ENCODE measurements around the gene WDFY3.

WDFY3 gene

GRCh38 chr4:84952776-84953175 lies 13.7 kb downstream of the WDFY3 start:
- no peak for DNase-seq (ENCODE audit: low read depth in 2 of 2)

GRCh38 chr4:84952004-84952403 lies 14.5 kb downstream of the WDFY3 start:
- no peak for DNase-seq (ENCODE audit: low read depth in 2 of 2)

- DNase-seq (ENCODE audit: low read depth in 2 of 2), result no peak
Measured at GRCh38 chr4:84948056-84948455, 18.4 kb downstream of the WDFY3 start.

- DNase-seq (ENCODE audit: low read depth in 2 of 2), result no peak
Measured at GRCh38 chr4:84944947-84945346, 21.5 kb downstream of the WDFY3 start.

- no peak for DNase-seq (ENCODE audit: low read depth in 2 of 2)
Measured at GRCh38 chr4:84940960-84941359, 25.5 kb downstream of the WDFY3 start.

- no peak for DNase-seq (ENCODE audit: low read depth in 2 of 2)
Measured at GRCh38 chr4:84939113-84939512, 27.4 kb downstream of the WDFY3 start.

- no peak for DNase-seq (ENCODE audit: low read depth in 2 of 2)
Measured at GRCh38 chr4:84938316-84938715, 28.2 kb downstream of the WDFY3 start.

GRCh38 chr4:84937381-84937977 lies 29.0 kb downstream of the WDFY3 start:
- no peak for DNase-seq (ENCODE audit: low read depth in 2 of 2)

- DNase-seq (ENCODE audit: low read depth in 2 of 2), result no peak
Measured at GRCh38 chr4:84936123-84936522, 30.4 kb downstream of the WDFY3 start.

- DNase-seq (ENCODE audit: low read depth in 2 of 2), result no peak
Measured at GRCh38 chr4:84932462-84932861, 34.0 kb downstream of the WDFY3 start.

GRCh38 chr4:84931961-84932360 lies 34.5 kb downstream of the WDFY3 start:
- DNase-seq (ENCODE audit: low read depth in 2 of 2), result no peak

GRCh38 chr4:84931274-84931673 lies 35.2 kb downstream of the WDFY3 start:
- no peak for DNase-seq (ENCODE audit: low read depth in 2 of 2)

- DNase-seq (ENCODE audit: low read depth in 2 of 2), result no peak
Measured at GRCh38 chr4:84928089-84928488, 38.4 kb downstream of the WDFY3 start.

GRCh38 chr4:84927428-84927827 lies 39.1 kb downstream of the WDFY3 start:
- DNase-seq (ENCODE audit: low read depth in 2 of 2), result no peak

GRCh38 chr4:84925558-84925957 lies 40.9 kb downstream of the WDFY3 start:
- no peak for DNase-seq (ENCODE audit: low read depth in 2 of 2)

- no peak for DNase-seq (ENCODE audit: low read depth in 2 of 2)
Measured at GRCh38 chr4:84924434-84924833, 42.1 kb downstream of the WDFY3 start.

- DNase-seq (ENCODE audit: low read depth in 2 of 2), result no peak
Measured at GRCh38 chr4:84920617-84921016, 45.9 kb downstream of the WDFY3 start.

GRCh38 chr4:84917869-84918600 lies 48.5 kb downstream of the WDFY3 start:
- no peak for DNase-seq (ENCODE audit: low read depth in 2 of 2)

GRCh38 chr4:84917086-84917821 lies 49.2 kb downstream of the WDFY3 start:
- DNase-seq (ENCODE audit: low read depth in 2 of 2), result no peak

GRCh38 chr4:84916227-84916626 lies 50.3 kb downstream of the WDFY3 start:
- DNase-seq (ENCODE audit: low read depth in 2 of 2), result no peak

- no peak for DNase-seq (ENCODE audit: low read depth in 2 of 2)
Measured at GRCh38 chr4:84915396-84915780, 51.1 kb downstream of the WDFY3 start.

- DNase-seq (ENCODE audit: low read depth in 2 of 2), result no peak
Measured at GRCh38 chr4:84914686-84915395, 51.6 kb downstream of the WDFY3 start.

Data from stimulated activated CD4-positive, alpha-beta T cell treated with anti-CD3 and anti-CD28 coated beads, Interleukin-12 subunit alpha, Interleukin-12 subunit beta, amount 100 ng/mL, for 24 hours (primary cell).